ENCODE results near the gene FOXQ1. TPM values are rescaled to one million over a fixed set of nuclear protein-coding genes. Genes with fewer than 3 reads are reported as not detected.

Gene FOXQ1
- total and polyA plus RNA-seq, 2 of the 13 experiments (the other 11 are each of a cell fraction or from before 2014, with no cell fraction given) = 35.2 to 39.8 TPM

GRCh38 chr6:1267790-1268762, 43.8 kb upstream of the FOXQ1 start (continued):
- TF ChIP-seq ZNF761 (CRISPR knock-in tag; conservative IDR thresholded peaks at IDR 0.05) = peak; percentile 83
- 0 out of 2 replicates have a peak, but pooled peaks have one; percentile 36 for TF ChIP-seq ZNF570 (CRISPR knock-in tag; IDR thresholded peaks at IDR 0.05; ENCODE audit: borderline replicate concordance)
- TF ChIP-seq, protein P1, sequence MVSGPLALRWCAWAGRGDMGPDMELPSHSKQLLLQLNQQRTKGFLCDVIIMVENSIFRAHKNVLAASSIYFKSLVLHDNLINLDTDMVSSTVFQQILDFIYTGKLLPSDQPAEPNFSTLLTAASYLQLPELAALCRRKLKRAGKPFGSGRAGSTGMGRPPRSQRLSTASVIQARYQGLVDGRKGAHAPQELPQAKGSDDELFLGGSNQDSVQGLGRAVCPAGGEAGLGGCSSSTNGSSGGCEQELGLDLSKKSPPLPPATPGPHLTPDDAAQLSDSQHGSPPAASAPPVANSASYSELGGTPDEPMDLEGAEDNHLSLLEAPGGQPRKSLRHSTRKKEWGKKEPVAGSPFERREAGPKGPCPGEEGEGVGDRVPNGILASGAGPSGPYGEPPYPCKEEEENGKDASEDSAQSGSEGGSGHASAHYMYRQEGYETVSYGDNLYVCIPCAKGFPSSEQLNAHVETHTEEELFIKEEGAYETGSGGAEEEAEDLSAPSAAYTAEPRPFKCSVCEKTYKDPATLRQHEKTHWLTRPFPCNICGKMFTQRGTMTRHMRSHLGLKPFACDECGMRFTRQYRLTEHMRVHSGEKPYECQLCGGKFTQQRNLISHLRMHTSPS (CRISPR knock-in tag; IDR thresholded peaks at IDR 0.05; ENCODE audit: low read depth) = peak; percentile 75; the same call in 1 of the 2 replicates
- no peak for TF ChIP-seq PHB2 (IDR thresholded peaks at IDR 0.05; ENCODE audit: partially characterized antibody)
- TF ChIP-seq ZMYM2 (CRISPR knock-in tag; IDR thresholded peaks at IDR 0.05) = peak; percentile 92
- TF ChIP-seq, protein P2, sequence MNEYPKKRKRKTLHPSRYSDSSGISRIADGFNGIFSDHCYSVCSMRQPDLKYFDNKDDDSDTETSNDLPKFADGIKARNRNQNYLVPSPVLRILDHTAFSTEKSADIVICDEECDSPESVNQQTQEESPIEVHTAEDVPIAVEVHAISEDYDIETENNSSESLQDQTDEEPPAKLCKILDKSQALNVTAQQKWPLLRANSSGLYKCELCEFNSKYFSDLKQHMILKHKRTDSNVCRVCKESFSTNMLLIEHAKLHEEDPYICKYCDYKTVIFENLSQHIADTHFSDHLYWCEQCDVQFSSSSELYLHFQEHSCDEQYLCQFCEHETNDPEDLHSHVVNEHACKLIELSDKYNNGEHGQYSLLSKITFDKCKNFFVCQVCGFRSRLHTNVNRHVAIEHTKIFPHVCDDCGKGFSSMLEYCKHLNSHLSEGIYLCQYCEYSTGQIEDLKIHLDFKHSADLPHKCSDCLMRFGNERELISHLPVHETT (CRISPR knock-in tag; conservative IDR thresholded peaks at IDR 0.05) = peak; percentile 90
- TF ChIP-seq RCOR2 (CRISPR knock-in tag; IDR thresholded peaks at IDR 0.05) = peak; percentile 99
- peak; percentile 87; the same call in 1 of the 2 replicates for TF ChIP-seq CCDC6 (CRISPR knock-in tag; IDR thresholded peaks at IDR 0.05)
- peak; percentile 100 for TF ChIP-seq NCOA2 (CRISPR knock-in tag; IDR thresholded peaks at IDR 0.05)
- peak; percentile 85 for TF ChIP-seq ZNF670 (CRISPR knock-in tag; IDR thresholded peaks at IDR 0.05; ENCODE audit: borderline replicate concordance)
- TF ChIP-seq MBNL3 (CRISPR knock-in tag; conservative IDR thresholded peaks at IDR 0.05) = no peak
- TF ChIP-seq KLF15 (CRISPR knock-in tag; IDR thresholded peaks at IDR 0.05; ENCODE audit: borderline replicate concordance) = peak; percentile 41; the same call in 1 of the 2 replicates
- peak; percentile 78; the same call in 1 of the 2 replicates for TF ChIP-seq ATF1 (CRISPR knock-in tag; IDR thresholded peaks at IDR 0.05)
- TF ChIP-seq HHEX (CRISPR knock-in tag; IDR thresholded peaks at IDR 0.05) = peak; percentile 94
- TF ChIP-seq RXRA (CRISPR knock-in tag; IDR thresholded peaks at IDR 0.05) = peak; percentile 90; the same call in 1 of the 2 replicates
- TF ChIP-seq U2AF1 (optimal IDR thresholded peaks at IDR 0.05; ENCODE audit: low read depth, low read length) = no peak
- peak; percentile 81; the same call in 1 of the 2 replicates for TF ChIP-seq ZBTB4 (CRISPR knock-in tag; IDR thresholded peaks at IDR 0.05; ENCODE audit: borderline replicate concordance)
- no peak for TF ChIP-seq ZNF207 (IDR thresholded peaks at IDR 0.05; ENCODE audit: borderline replicate concordance)
- no peak for TF ChIP-seq ZNF674 (CRISPR knock-in tag; IDR thresholded peaks at IDR 0.05; ENCODE audit: low read depth)
- peak; percentile 78; the same call in 1 of the 2 replicates for TF ChIP-seq ZNF772 (CRISPR knock-in tag; IDR thresholded peaks at IDR 0.05)
- TF ChIP-seq, protein P3, sequence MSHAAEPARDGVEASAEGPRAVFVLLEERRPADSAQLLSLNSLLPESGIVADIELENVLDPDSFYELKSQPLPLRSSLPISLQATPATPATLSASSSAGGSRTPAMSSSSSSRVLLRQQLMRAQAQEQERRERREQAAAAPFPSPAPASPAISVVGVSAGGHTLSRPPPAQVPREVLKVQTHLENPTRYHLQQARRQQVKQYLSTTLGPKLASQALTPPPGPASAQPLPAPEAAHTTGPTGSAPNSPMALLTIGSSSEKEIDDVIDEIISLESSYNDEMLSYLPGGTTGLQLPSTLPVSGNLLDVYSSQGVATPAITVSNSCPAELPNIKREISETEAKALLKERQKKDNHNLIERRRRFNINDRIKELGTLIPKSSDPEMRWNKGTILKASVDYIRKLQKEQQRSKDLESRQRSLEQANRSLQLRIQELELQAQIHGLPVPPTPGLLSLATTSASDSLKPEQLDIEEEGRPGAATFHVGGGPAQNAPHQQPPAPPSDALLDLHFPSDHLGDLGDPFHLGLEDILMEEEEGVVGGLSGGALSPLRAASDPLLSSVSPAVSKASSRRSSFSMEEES (CRISPR knock-in tag; IDR thresholded peaks at IDR 0.05) = peak; percentile 97
